Measurements from ENCODE around the gene ZNF468. TPM values are rescaled to one million over a fixed set of nuclear protein-coding genes. Genes with fewer than 3 reads are reported as not detected.
A peak's percentile ranks its signal among the peaks of the same experiment; 100 is the strongest.
"Not testable (repeated sequence)": the region's sequence is repeated elsewhere in the genome, so short reads cannot be mapped to it uniquely, and the experiment has no call there.

Gene ZNF468
- 10 to 100 TPM; 11.3 to 18.7 TPM for total RNA-seq

DNA sequence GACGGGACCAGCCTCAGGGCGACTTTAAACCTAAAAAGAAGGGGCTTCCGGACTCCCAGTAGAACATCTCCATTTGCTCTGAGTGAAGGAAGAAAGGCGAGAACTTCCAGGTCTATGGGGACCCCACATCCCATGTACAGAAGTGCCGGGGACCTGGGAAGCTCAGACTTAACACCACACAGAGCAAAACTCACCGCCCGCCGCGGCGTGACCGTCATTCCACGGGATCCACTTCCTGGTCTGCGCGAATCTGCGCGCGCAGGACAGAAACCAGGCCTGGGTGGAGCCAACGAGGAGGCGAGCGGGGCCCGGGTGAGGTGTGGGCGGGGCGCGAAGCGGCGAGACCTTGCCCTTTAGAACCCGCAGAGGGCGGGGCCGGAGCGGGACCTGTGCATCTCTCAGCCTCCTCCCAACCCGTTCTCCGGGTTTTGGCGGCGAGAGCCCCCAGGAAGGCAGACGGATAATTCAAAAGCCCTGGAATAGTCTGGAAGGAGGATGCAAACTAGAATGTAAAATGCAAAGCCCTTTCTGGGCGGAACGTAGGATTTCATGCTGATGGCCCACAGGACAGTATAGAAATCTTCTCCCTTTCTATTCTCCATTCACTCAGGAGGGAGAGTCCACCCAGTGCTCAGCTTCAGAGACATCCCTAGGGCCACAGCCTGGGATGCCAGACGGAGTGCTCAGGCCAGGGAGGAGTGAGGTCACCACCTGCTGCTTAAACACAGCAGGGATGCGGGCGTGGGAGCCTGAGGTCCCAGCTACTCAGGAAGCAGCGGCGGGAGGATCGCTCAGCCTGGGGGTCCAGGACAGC lies at the start of gene ZNF468:
Gene ZNF468 (minus strand): TSS at position 242 of the 814 bp plus-strand sequence. CDS start 3,347 bp downstream, outside the sequence.
- ATAC-seq (peak; percentile 100), DNase-seq (ENCODE audit: low spot score) (peak; percentile 81)
- Mint-ChIP-seq H3K4me1 (ENCODE audit: low read depth in 2 of 2) (peaks cover 12 to 24% of the 10 kb centered on the region in 2 donors), H3K4me3 (peak within 1 kb of the TSS; percentile 82), H3K36me3 (peaks cover 19% of the 10 kb centered on the region), H3K27ac (peak within 1 kb of the TSS; percentile 49 to 88)
- not testable (repeated sequence) for H3K9me3 Mint-ChIP-seq, H3K27me3 Mint-ChIP-seq

- not testable (repeated sequence) for H3K27me3 Mint-ChIP-seq; ATAC-seq; H3K4me1 Mint-ChIP-seq (ENCODE audit: low read depth in 2 of 2); DNase-seq (ENCODE audit: low spot score); H3K27ac Mint-ChIP-seq; H3K4me3 Mint-ChIP-seq
- H3K36me3 Mint-ChIP-seq = peaks cover 31% of the 10 kb centered on the region
- H3K9me3 Mint-ChIP-seq = peaks cover 16% of the 10 kb centered on the region
Measured at GRCh38 chr19:52904052-52904780, 46.8 kb upstream of the ZNF468 start.

GRCh38 chr19:52901842-52902241 lies 44.4 kb upstream of the ZNF468 start:
- Mint-ChIP-seq H3K36me3 (peaks cover 17% of the 10 kb centered on the region), H3K27ac (no peak overlapping the region)
- ATAC-seq = no peak

GRCh38 chr19:52898596-52898995 lies 41.2 kb upstream of the ZNF468 start:
- H3K27me3 Mint-ChIP-seq; H3K4me3 Mint-ChIP-seq; ATAC-seq; DNase-seq (ENCODE audit: low spot score); H3K36me3 Mint-ChIP-seq; H3K9me3 Mint-ChIP-seq: not testable (repeated sequence)
- Mint-ChIP-seq H3K27ac (peak overlapping the region in 1 of 2 donors; percentile 79), H3K4me1 (ENCODE audit: low read depth in 2 of 2) (peaks cover 0 to 17% of the 10 kb centered on the region in 2 donors)

More at GRCh38 chr19:52901842-52902241, 44.4 kb upstream of the ZNF468 start:
- Mint-ChIP-seq H3K27me3 (no peaks in the 10 kb centered on the region), H3K9me3 (peaks cover 11% of the 10 kb centered on the region), H3K4me1 (ENCODE audit: low read depth in 2 of 2) (peaks cover 0 to 10% of the 10 kb centered on the region in 2 donors), H3K4me3 (no peak overlapping the region)
- no peak for DNase-seq (ENCODE audit: low spot score)

- no peaks in the 10 kb centered on the region for H3K27me3 Mint-ChIP-seq
- no peak for ATAC-seq
- H3K27ac Mint-ChIP-seq = peak overlapping the region; percentile 75 to 79
- DNase-seq (ENCODE audit: low spot score) = no peak
- H3K36me3 Mint-ChIP-seq = peaks cover 5% of the 10 kb centered on the region
- no peak overlapping the region for H3K4me3 Mint-ChIP-seq
- H3K9me3 Mint-ChIP-seq = no peaks in the 10 kb centered on the region
- H3K4me1 Mint-ChIP-seq (ENCODE audit: low read depth in 2 of 2) = peaks cover 0 to 17% of the 10 kb centered on the region in 2 donors
Measured at GRCh38 chr19:52898101-52898500, 40.7 kb upstream of the ZNF468 start.

- Mint-ChIP-seq H3K36me3 (peaks cover 5% of the 10 kb centered on the region), H3K27ac (peak within 1 kb of the TSS; percentile 75 to 79), H3K4me1 (ENCODE audit: low read depth in 2 of 2) (peaks cover 0 to 23% of the 10 kb centered on the region in 2 donors), H3K4me3 (peak within 1 kb of the TSS; percentile 87), H3K9me3 (no peaks in the 10 kb centered on the region), H3K27me3 (no peaks in the 10 kb centered on the region)
- DNase-seq (ENCODE audit: low spot score) (peak; percentile 96), ATAC-seq (peak; percentile 100)
Measured at GRCh38 chr19:52897138-52897935, 39.9 kb upstream of the ZNF468 start, which contains the start of gene ZNF320. Gene ZNF320 (minus strand): TSS chr19:52897635. CDS start chr19:52890255, 7,380 bp downstream.

DNA sequence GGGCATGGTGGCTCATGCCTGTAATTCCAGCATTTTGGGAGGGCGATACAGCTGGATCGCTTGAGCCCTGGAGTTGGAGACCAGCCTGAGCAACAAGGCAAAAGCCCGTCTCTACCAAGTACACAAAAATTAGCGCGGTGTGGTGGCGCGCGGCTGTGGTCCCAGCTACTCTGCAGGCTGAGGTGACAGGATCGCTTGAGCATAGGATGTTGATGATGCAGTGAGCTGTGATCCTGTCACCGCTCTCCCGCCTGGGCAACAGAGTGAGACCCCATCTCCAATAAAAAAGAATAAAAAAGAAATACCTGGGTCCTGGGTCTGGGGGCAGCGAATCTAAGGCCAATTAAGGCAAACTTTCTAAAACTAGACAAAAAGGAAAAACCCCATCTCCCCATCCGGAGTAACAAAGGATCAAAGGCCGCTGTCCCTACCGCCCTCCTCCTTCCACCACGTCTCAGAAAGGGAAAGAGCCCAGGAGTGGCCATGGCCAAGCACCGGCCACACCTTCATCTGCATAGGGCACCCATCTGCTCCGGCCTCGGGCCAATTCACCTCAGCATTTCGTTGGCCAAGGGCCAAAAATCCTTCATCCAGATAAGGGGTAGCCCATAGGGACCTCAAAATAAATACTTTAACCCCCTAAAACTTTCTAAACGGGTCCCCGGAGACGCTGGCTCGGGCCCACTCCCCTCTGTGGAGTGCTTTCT lies 39.2 kb upstream of the ZNF468 start:
- Mint-ChIP-seq H3K27me3 (no peaks in the 10 kb centered on the region), H3K9me3 (no peaks in the 10 kb centered on the region), H3K4me1 (ENCODE audit: low read depth in 2 of 2) (peaks cover 0 to 23% of the 10 kb centered on the region in 2 donors), H3K36me3 (peaks cover 5% of the 10 kb centered on the region), H3K27ac (peak overlapping the region; percentile 75 to 79), H3K4me3 (peak overlapping the region; percentile 87)
- ATAC-seq (no peak), DNase-seq (ENCODE audit: low spot score) (no peak)

DNA sequence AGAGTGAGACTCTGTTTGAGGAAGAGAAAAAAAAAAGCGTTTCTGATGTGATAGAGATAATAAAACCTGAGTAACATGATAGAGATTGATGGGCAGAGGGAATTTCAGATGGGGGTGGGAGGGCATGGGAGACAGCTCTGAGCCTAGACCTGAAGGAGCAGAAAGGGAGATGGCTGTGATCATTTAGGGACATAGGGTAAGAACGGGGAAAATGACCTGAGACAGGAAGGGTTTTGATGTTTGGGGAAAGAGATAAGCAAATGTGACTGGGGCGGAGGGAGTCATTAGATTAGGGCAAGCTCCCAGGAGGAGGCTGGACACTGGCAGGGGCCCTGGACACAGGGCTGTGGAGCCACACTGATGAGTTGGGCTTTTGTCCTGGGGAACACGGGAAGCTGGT lies 33.9 kb upstream of the ZNF468 start:
- peaks cover 0 to 9% of the 10 kb centered on the region in 2 donors for H3K4me1 Mint-ChIP-seq (ENCODE audit: low read depth in 2 of 2)
- no peaks in the 10 kb centered on the region for H3K9me3 Mint-ChIP-seq
- H3K27ac Mint-ChIP-seq = peak overlapping the region in 1 of 2 donors; percentile 34
- no peak overlapping the region for H3K4me3 Mint-ChIP-seq
- no peak for ATAC-seq
- no peak for DNase-seq (ENCODE audit: low spot score)
- no peaks in the 10 kb centered on the region for H3K27me3 Mint-ChIP-seq
- H3K36me3 Mint-ChIP-seq = peaks cover 31% of the 10 kb centered on the region

GRCh38 chr19:52889931-52890330 lies 32.5 kb upstream of the ZNF468 start:
- Mint-ChIP-seq H3K4me3 (no peak overlapping the region), H3K4me1 (ENCODE audit: low read depth in 2 of 2) (peaks cover 0 to 9% of the 10 kb centered on the region in 2 donors), H3K9me3 (no peaks in the 10 kb centered on the region), H3K27ac (no peak overlapping the region), H3K36me3 (peaks cover 35% of the 10 kb centered on the region), H3K27me3 (no peaks in the 10 kb centered on the region)
- DNase-seq (ENCODE audit: low spot score) = no peak
- ATAC-seq = no peak

DNA sequence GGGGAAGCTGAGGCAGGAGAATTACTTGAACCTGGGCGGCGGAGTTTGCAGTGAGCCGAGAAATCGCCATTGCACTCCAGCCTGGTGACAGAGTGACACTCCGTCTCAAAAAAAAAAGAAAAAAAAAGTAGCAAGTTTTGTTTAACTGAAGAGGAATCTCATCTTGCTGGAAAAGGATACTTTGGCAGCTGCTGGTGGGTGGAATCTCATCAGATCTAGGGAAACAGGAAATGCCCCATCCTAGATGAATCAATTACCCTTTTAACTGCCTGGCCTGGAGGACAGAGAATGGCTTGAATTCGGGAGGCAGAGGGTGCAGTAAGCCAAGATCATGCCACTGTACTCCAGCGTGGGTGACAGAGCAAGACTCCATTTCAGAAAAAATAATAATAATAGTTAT lies 31.7 kb upstream of the ZNF468 start:
- no peak for DNase-seq (ENCODE audit: low spot score)
- H3K27me3 Mint-ChIP-seq = no peaks in the 10 kb centered on the region
- no peak overlapping the region for H3K4me3 Mint-ChIP-seq
- H3K4me1 Mint-ChIP-seq (ENCODE audit: low read depth in 2 of 2) = peaks cover 0 to 6% of the 10 kb centered on the region in 2 donors
- no peak for ATAC-seq
- H3K27ac Mint-ChIP-seq = no peak overlapping the region
- no peaks in the 10 kb centered on the region for H3K9me3 Mint-ChIP-seq
- H3K36me3 Mint-ChIP-seq = peaks cover 43% of the 10 kb centered on the region

GRCh38 chr19:52880895-52881389 lies 23.5 kb upstream of the ZNF468 start:
- no peak for ATAC-seq
- DNase-seq (ENCODE audit: low spot score) = no peak
- Mint-ChIP-seq H3K4me3 (no peak overlapping the region), H3K27me3 (no peaks in the 10 kb centered on the region), H3K9me3 (peaks cover 29% of the 10 kb centered on the region), H3K4me1 (ENCODE audit: low read depth in 2 of 2) (no peaks in the 10 kb centered on the region), H3K27ac (no peak overlapping the region), H3K36me3 (peaks cover 71% of the 10 kb centered on the region)

DNA sequence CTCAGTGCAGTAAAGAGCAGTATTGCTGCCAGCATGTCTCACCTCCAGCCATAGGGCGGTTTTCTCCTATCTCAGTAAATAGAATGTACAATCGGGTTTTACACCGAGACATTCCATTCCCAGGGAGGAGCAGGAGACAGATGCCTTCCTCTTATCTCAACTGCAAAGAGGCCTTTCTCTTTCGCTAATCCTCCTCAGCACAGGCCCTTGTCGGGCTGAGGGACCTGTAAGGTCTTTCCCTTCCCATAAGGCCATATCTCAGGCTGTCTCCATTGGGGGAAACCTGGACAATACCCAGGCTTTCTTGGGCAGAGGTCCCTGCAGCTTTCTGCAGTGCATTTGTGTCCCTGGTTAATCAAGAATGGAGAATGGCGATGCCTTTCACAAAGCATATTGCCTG lies 15.6 kb upstream of the ZNF468 start:
- H3K4me1 Mint-ChIP-seq (ENCODE audit: low read depth in 2 of 2); H3K27me3 Mint-ChIP-seq; H3K27ac Mint-ChIP-seq; H3K4me3 Mint-ChIP-seq; H3K9me3 Mint-ChIP-seq; ATAC-seq; DNase-seq (ENCODE audit: low spot score): not testable (repeated sequence)
- H3K36me3 Mint-ChIP-seq = peaks cover 16% of the 10 kb centered on the region

- H3K9me3 Mint-ChIP-seq = peaks cover 5% of the 10 kb centered on the region
- H3K36me3 Mint-ChIP-seq = peaks cover 5% of the 10 kb centered on the region
- H3K4me3 Mint-ChIP-seq = no peak overlapping the region
- H3K4me1 Mint-ChIP-seq (ENCODE audit: low read depth in 2 of 2) = peaks cover 0 to 2% of the 10 kb centered on the region in 2 donors
- no peak for ATAC-seq
- no peak for DNase-seq (ENCODE audit: low spot score)
- no peak overlapping the region for H3K27ac Mint-ChIP-seq
- no peaks in the 10 kb centered on the region for H3K27me3 Mint-ChIP-seq
Measured at GRCh38 chr19:52871466-52871865, 14.0 kb upstream of the ZNF468 start.
